GM21786 (cell line): ENCODE data around the gene PDGFD.
"Not testable (repeated sequence)": the region's sequence is repeated elsewhere in the genome, so short reads cannot be mapped to it uniquely, and the experiment has no call there.

Source experiments
- ATAC-seq: cut with Tn5 transposase; IDR thresholded peaks from one replicate; pipeline ENCODE4 v1.9.1; 2021; ENCODE audit not compliant: unreplicated experiment

Gene PDGFD

DNA sequence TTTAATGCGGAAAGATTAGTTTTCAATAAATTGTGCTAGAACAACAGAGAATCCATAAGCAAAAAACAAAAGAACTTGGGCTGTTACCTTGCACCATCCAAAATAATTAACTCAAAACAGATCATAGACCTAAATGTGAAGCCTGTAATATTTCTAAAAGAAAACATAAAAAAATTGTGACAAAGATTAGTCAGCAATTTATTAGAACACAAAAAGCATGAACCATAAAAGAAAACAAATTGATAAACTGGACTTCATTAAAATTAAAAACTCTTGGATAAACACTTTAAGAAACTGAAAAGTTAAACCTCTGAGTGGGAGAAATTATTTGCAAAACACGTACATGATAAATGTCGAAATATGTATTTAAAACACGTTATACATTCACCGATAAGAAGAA lies 106.0 kb downstream of the PDGFD start:
- no peak for ATAC-seq

DNA sequence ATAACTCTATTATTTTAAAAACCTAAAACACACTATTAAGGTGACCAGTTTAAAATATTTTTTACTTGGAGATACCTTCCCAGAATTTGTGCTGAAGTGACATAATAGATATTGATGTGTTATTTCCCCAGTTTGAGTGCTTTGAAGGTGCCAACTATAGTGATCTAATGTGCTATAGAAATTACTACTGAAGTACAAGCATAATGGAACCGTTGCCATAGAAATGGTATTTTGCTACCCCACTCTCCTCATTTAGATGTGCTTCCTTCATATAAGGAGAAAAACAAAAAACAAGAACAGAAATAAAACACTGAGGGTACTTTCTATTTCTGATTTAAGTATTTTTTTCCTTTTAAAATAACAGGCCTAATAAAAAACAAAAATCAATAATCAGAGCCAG lies 108.4 kb downstream of the PDGFD start:
- no peak for ATAC-seq

DNA sequence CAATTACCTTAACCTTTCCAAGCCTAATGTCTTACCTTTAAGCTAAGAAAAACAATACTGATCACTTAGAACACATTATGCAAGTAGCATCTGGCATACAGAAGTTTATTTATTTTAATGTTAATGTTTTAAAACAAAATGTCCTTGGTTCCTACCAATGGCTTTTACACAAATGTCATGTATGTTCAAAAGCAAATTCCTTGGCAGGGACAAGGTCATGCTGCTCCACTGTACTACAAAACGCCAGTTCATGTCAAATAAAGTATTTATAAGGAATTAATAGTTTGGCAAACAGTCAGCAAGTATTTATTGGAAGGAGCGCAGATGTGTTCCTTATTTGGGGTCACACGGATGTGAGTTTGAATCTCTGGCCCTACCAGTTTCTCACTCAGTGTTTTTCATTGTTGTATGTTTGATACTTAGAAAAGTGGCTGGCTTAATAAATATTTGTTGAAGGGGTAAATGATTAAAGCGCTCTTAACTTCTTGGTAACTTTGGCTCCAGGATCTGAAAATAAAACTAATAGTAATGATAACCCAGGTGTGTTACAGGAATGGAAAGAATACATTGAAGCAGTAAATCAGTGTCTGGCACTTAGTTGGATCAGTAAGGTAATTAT lies 108.9 kb downstream of the PDGFD start:
- ATAC-seq, result no peak

DNA sequence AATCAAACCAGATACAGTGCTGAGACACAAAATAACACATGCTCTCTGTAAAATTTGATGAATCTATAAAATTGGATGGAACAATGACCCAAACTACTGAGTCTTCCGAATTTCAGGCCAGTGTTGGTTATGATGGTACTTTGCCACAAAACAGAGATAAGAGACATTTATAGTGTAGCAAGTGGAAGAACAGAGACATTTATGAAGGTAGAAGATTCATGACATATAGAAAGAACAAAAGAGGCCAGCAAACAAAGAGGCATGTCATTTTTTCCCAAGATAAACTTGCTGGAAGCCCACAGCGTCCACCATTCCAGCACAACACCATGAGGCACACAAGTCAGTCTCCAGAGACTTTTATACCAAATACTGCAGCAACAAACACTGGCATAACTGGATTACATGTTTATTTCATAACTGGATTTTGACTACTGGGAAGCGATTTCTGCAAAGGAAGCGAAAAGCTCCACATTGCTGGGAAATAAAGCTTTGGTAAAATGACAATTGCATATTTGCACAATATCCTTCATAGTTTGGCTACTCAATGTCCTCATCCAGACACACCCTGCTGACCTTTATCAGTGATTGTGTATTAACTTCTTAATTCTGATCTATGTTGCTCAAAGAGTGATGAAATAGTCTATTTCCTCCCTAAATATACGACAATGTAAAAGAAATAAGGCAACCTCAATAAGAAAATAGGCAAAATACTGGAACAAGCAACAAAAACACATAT lies 110.0 kb downstream of the PDGFD start:
- no peak for ATAC-seq

DNA sequence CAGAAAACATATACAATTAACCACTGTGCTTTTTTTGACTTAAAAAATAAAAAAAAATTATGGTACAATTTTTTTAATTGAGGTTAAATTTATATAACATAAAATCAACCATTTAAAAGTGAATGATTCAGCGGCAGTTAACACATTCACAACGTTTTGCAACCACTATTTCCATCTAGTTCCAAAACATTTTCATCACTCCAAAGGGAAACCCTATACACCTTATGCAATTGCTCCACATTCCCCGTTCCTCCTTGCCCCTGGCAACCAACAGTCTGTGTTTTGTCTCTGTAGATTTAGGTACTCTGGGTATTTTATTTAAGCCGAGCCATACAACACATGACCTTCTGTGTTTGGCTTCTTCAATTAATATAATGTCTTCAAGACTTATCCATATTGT lies 112.2 kb downstream of the PDGFD start:
- no peak for ATAC-seq

DNA sequence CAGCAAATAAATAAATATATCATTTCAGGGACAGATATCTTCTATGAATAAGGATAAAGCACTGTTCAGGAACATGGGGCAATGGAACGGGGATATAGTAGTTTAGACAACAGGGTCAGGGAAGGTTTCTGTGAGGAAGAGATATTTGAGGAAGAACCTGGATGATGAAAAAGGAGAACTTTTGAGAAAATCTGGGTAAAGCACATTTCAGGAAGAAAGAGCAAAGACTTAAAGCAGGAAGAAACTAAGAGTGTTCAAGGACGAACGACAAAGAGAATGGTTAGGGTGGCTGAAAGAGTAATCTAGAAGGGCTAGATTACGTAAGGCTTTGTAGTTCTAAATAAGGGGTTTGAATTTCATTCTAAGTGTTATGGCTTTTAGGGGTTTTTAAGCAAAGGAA lies 114.8 kb downstream of the PDGFD start:
- ATAC-seq, result no peak

DNA sequence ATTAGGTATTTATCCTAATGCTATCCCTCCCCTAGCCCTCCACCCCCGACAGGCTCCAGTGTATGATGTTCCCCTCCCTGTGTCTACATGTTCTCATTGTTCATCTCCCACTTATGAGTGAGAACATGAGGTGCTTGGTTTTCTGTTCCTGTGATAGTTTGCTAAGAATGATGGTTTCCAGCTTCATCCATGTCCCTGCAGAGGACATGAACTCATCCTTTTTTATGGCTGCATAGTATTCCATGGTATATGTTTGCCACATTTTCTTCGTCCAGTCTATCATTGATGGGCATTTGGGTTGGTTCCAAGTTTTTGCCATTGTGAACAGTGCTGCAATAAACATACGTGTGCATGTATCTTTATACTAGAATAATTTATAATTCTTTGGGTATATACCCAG lies 117.1 kb downstream of the PDGFD start:
- ATAC-seq, result not testable (repeated sequence)

DNA sequence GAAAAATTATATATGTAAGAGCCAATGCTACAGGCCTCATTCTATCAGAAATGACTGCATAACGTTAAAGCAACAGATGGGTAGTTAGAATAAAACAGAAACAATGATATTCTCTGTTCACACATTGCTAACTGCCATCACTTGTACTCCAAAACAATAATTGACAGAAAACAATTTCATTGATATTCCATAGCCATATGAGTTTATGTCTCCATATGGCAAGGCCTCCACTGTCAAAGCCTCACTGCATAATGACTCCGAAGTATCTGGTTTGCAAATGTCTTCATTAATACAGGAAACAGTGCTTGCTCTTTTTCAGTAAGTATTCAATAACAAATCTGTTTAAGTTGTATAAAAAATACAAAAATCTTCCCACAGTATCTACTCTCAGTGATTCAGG lies 117.6 kb downstream of the PDGFD start:
- ATAC-seq, result no peak

DNA sequence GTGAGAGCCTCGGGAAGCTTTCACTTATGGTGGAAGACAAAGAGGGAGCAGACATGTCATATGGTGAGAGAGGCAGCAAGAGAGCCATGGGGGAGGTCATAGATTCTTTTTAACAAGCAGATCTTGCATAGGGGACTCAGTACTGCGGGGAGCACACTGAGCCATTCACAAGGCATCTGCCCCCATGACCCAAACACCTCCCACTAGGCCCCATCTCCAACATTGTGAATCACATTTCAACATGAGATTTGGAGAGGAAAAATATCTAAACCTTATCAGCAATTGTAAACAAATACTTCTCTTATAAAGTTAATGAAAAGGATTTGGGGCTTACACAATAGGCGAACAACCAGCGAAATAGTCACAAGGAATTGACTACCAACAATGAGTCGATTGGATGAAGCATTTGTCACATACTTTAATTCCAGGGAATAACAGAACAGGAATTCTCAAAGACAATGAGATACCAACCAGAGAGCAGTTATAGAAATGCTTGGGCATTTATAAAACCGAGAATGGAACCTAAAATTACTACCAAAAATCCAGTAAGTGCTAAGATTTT lies 120.2 kb downstream of the PDGFD start:
- no peak for ATAC-seq

DNA sequence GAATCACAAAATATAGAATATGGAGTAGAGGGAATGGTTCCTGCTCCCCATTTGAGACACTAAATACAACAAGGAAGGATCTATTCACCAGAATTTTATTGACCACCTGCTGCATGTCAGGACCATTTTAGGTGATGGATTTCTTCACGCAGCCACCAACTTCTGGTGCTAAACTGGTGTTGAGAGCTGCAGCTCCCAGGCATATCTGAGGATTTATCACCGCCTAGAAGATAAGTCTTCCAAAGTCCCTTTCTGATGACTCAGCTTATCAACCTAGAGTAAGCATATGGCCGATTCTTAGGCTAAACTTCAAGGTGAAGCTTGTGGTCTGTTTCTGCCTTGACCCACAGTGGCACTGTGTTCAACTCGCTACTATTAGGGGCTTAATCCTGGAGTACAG lies 120.8 kb downstream of the PDGFD start:
- no peak for ATAC-seq

DNA sequence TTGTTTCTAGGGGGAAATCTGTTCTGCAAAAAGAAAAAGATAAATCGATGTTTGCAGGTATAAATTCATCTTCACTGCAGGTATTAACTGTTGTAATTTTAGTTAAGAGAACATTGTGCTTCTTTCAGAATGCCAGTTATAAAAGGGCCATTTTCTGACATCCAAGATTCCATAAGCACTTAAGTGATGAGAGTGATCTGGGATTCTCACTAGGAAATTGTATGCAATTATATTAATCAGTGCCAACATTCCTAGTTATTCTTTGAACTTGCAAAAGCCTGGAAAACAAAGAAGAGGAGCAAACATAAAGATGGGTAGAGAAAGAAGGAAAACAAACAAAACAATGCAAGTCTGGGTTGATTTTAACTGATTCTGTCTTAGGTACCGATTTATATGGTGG lies 122.2 kb downstream of the PDGFD start:
- no peak for ATAC-seq

DNA sequence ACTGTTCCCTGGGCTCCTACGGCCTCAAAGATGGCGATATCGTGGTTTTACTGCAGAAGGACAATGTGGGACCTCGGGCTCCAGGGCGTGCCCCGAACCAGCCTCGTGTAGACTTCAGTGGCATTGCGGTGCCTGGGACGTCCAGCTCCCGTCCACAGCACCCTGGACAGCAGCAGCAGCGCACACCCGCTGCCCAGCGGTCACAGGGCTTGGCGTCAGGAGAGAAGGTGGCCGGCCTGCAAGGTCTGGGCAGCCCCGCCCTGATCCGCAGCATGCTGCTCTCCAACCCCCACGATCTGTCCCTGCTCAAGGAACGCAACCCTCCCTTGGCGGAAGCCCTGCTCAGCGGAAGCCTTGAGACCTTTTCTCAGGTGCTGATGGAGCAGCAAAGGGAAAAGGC lies 127.0 kb downstream of the PDGFD start:
- no peak for ATAC-seq

DNA sequence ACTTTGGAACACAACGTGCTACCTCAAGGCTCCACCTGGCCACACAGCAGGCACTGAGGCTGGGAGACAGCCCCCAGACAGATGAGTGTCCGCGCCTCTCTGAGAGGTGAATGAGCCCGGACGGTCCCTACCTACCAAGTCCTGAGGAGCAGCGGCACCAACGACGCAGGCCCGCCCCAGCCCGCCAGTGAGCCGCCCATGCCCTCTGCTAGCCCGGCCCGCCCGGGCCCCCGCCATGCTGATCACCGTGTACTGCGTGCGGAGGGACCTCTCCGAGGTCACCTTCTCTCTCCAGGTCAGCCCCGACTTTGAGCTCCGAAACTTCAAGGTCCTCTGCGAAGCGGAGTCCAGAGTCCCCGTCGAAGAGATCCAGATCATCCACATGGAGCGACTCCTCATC lies 127.4 kb downstream of the PDGFD start, which contains the start of gene DDI1:
TSS of gene DDI1 (plus strand) at position 53 of the 400 bp plus-strand sequence. CDS start at position 236, 183 bp downstream.
- no peak for ATAC-seq

DNA sequence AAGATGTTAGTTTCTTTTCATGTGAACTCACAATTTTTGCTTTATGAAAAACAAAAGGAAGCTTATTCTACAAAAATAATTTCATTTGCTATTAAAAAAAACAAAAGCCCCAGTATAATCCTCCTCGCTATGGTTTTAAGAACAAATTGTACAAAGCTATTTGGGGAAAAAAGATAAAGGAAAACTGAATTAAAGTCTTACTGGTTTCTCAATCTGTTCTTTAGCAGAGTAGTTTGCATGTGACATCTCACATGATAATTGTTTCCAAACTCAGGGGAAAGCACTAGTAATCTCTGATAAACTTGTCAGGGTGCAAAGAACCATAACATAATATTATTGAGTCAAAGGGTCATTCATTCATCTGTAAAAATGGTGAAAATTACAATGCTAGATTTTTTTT lies 130.4 kb downstream of the PDGFD start:
- no peak for ATAC-seq

DNA sequence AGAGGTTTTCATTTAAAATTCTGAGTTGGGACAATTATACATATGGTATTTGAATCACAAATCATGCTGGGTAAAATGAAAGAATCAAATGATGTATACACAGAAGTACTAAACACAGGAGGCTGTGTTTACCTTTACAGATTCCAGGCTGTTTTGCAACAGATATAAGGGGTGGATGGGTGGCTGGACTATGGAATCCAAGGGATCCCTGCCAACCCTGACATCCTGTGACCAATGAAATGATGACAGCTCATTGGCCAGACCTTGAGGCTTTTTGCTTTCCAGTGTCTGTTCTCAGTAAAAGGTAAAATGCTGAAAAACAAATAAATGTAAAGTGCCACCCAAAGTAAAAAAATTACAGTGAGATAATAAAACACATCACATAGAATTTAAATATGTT lies 130.8 kb downstream of the PDGFD start:
- no peak for ATAC-seq

DNA sequence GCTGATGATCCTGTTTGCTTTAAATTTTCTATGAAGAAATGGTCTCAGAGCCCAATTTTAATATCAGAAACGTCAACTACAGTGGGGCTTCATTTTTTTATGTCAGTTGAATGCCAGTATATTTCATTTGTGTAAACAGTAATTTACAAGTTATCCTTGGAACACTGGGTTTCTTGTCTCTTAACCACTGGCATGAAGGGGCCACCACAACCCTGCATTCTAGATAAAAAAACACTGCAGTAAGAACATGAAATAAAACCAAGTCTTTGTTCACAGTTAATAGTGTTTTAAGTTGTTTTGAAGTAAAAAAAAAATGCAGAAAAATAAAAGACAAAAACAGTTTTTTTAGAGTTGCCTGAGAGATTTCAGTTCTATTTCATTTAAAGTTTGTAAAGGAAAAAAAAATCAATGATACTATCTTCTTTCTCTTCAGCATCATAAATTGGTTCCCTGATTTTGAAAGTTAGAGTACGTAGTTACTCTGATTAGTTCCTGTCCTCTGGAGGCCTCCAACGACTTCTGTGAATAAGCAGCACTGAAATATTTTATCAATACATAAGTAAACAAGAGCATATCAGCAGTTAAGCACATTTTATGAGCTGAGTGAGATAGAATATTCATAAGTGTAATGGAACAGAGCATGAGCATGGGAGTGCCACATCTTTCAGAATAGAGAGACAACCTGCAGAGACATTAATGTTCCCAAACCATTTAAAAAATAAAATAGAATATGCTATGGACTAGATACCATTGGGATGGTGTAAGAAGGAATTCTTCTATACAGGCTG lies 135.3 kb downstream of the PDGFD start:
- ATAC-seq, result no peak

DNA sequence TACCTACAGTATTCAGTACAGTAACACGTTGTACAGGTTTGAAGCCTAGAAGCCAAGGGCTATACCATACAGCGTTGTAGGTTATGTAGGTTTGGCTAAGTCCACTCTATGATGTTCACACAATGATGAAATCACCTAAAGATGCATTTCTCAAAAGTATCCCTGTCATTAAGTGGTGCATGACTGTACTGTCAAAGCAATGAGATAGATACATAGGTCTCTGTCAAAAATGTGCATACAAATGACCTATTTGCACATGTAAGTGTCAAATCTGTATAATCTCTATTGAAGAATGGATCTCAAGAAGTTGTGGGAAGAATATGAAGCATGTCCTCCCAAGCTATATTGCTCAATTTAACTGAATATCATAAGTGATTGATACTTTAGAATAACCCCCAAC lies 139.4 kb downstream of the PDGFD start:
- no peak for ATAC-seq

DNA sequence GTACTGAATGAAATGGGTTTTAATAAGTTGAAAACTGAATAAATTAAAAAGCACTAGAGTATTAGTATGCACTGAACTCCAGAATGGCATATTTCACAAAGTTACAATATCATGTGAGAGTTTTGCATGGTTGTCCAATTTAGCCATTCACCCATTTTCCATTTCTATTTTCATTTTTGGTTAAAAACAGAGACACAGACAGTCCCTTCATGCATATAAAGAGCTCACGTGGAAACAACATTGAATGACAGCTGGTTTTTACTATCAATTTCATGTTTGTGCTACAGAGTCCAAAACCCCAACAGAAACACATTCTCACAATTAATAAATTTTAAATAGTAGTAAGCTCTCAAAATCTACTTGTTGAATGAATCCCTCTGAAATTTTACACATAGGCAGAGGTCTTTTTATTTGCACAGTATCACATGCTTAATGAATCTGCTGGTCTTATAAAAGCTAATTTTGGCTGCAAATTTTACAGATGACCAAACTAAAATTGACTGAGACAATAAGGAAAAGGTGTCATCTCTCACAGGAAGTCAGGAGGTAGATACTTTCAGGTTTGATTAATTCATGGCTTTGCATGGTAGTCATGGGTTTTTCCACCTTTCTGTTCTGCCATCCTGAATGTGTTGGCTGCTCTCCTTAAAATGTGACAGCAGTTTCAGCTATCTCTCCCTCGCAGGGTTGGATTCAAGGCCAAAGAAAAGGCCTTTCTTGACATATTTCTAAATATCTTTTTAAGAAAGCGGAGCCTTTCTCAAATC lies 148.1 kb downstream of the PDGFD start:
- peak; percentile 89 for ATAC-seq

DNA sequence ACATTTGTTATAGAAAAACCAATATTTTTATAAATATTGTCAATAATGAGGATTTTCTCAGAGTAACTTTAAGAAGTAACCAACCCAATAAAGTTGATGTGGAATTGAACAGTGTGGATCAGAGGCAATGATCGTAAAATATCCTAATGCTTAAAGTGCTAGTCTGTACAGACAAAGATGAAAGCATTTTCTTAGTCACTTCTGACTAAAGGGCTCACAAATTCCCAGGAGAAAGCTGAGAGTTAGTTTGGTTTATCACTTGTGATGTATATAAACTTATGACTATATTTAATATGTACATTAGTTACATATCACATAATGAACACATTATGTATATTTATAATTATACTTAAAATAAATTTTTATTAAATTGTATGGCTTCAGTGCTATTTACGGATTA lies 152.9 kb downstream of the PDGFD start:
- ATAC-seq, result no peak

DNA sequence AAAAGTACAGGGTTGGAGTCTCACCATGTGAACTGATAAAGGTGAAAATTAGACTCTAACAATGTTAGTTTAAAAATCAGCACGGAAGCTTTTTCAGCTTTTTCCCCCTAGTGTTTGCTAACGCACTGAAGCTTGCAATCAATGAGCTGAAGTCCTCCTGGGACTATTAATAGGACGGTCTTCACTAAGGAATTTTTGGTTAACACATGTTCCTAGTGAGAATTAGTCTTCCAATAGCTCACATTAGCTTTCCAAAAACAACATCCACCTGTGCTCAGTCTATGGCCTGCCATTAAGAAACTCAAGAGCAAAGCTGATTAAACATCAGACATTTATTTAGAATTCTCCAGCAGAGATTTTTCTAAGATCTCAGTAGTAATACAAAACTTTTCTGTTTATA lies 154.2 kb downstream of the PDGFD start:
- ATAC-seq, result no peak

DNA sequence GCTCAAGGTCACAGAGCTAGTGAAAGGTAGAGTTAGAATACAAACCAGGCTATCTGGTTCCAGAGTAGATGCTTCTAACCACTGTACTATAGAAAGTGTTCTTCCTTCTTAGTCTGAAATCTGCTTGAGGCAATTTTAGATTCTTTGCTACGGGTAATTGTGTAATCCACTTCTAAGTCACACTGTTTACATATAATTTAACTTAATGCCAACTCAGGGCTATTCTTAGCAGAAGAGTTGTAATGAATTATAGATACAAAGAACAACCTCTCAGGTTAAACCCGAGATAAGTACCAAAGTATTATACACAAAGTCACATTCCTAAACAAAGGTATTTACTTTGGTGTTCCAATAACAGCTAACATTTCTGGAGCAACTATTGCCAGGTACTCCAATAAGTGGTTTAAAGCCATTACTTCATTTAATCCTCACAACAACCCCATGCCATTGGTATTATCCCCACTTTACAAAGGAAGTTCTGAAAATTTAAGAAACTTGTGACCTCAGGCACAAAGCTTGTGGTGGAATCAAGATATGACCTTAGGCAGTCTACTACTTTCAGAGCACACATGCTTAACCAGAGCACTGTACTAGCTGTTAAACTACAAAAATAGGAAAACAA lies 158.6 kb downstream of the PDGFD start:
- no peak for ATAC-seq
